A549 (cell line): ENCODE measurements around the gene C1orf115. TPM values are rescaled to one million over a fixed set of nuclear protein-coding genes. Genes with fewer than 3 reads are reported as not detected.
A peak's percentile ranks its signal among the peaks of the same experiment; 100 is the strongest.

Experiments
- ATAC-seq, 2 experiments: fragments of 200-7000 bp in 1 of 2; fragments of >200 bp in 1 of 2; cut with Nextera tagmentation in 1 of 2; cut with Tn5 transposase in 1 of 2; 3 replicates each; pipeline versions ENCODE4 v1.8.0 to v1.9.1; 2018 to 2020; ENCODE audit warnings: mild to moderate bottlenecking in 1 of 2, moderate library complexity in 1 of 2
- CTCF ChIA-PET: fragments of 300-600 bp; sonication (Branson Sonifier 250); formaldehyde crosslinking; extraction: SDS; loops from one replicate; lab custom pipeline; 2021; ENCODE audit warnings: antibody characterized with exemption, inconsistent platforms; lab: Yijun Ruan, JAX
- POLR2A ChIA-PET: fragments of 350-600 bp; formaldehyde crosslinking; extraction: SDS; loops from one replicate; lab custom pipeline; 2021; ENCODE audit warnings: antibody characterized with exemption, inconsistent platforms; lab: Yijun Ruan, JAX
- DNase-seq, 2 experiments: peaks; one replicate each; pipeline versions ENCODE4 v3.0.0 to v3.0.0-alpha.2; 2011 to 2016; ENCODE audit warnings: low read depth in 1 of 2, low spot score in 1 of 2
- FAIRE-seq: peaks from 2 replicates; lab custom pipeline; 2011; peaks lifted over from hg19 to GRCh38; lab: Jason Lieb, UNC
- H3K27ac ChIP-seq, 2 experiments: fragments of >200 bp; sonication (Bioruptor Twin); formaldehyde crosslinking; 3 replicates each; pipeline ENCODE4 v1.5.1; 2016 to 2017
- H3K4me1 ChIP-seq: fragments of >200 bp; sonication (Bioruptor Twin); formaldehyde crosslinking; 3 replicates; pipeline ENCODE4 v1.6.1; 2016
- H3K4me2 ChIP-seq: fragments of >200 bp; sonication (Bioruptor Twin); formaldehyde crosslinking; 3 replicates; pipeline ENCODE4 v1.6.1; 2016
- H3K4me3 ChIP-seq: fragments of >200 bp; sonication (Bioruptor Twin); formaldehyde crosslinking; 3 replicates; pipeline ENCODE4 v1.5.1; 2016
- H3K9me3 ChIP-seq: fragments of >200 bp; sonication (Bioruptor Twin); formaldehyde crosslinking; 3 replicates; pipeline ENCODE4 v1.6.1; 2016
- BCL3 ChIP-seq: fragments of >200 bp; sonication (Bioruptor Twin); formaldehyde crosslinking; IDR thresholded peaks from 3 replicates; pipeline ENCODE4 v1.6.1; 2016
- BHLHE40 ChIP-seq: IDR thresholded peaks from 2 replicates; pipeline ENCODE4 v1.6.1; 2012; ENCODE audit warnings: low read depth, low read length, inconsistent platforms
- CHD4 ChIP-seq: fragments of 200-600 bp; sonication (generic); IDR thresholded peaks from 2 replicates; pipeline ENCODE4 v1.6.1; 2016; ENCODE audit warnings: antibody characterized with exemption, mild to moderate bottlenecking, borderline replicate concordance
- FOSB ChIP-seq: fragments of 250-450 bp; sonication (Bioruptor Pico); IDR thresholded peaks from 2 replicates; pipeline ENCODE4 v1.5.0; 2020; ENCODE audit warnings: mild to moderate bottlenecking, moderate library complexity
- FOXS1 ChIP-seq: fragments of 250-450 bp; sonication (Bioruptor Pico); IDR thresholded peaks from 2 replicates; pipeline ENCODE4 v1.5.0; 2020; ENCODE audit warnings: mild to moderate bottlenecking, moderate library complexity
- GATA3 ChIP-seq: IDR thresholded peaks from 2 replicates; pipeline ENCODE4 v1.6.1; 2012; ENCODE audit warnings: borderline replicate concordance
- HMGXB4 ChIP-seq: fragments of 250-450 bp; sonication (Bioruptor Pico); IDR thresholded peaks from 2 replicates; pipeline ENCODE4 v1.5.0; 2021; ENCODE audit warnings: mild to moderate bottlenecking, moderate library complexity, borderline replicate concordance
- HOXB13 ChIP-seq: fragments of 250-450 bp; sonication (Bioruptor Pico); IDR thresholded peaks from 2 replicates; pipeline ENCODE4 v1.5.0; 2020; ENCODE audit warnings: low read depth, mild to moderate bottlenecking, moderate library complexity
- JUN ChIP-seq, 2 experiments: fragments of >200 bp; sonication (Bioruptor Twin); formaldehyde crosslinking; IDR thresholded peaks; 2 replicates in 1 of 2; 3 replicates in 1 of 2; pipeline ENCODE4 v1.6.1; 2016 to 2017
- JUNB ChIP-seq: fragments of >200 bp; sonication (Bioruptor Twin); formaldehyde crosslinking; IDR thresholded peaks from 2 replicates; pipeline ENCODE4 v1.6.1; 2016
- KDM1A ChIP-seq: fragments of 200-600 bp; sonication (generic); IDR thresholded peaks from 2 replicates; pipeline ENCODE4 v1.6.1; 2016; ENCODE audit warnings: low read depth, mild to moderate bottlenecking
- MAZ ChIP-seq: fragments of 150-350 bp; IDR thresholded peaks from 2 replicates; pipeline ENCODE4 v1.6.1; 2014; ENCODE audit warnings: antibody characterized with exemption, low read depth, low read length, borderline replicate concordance
- NFE2L2 ChIP-seq: fragments of 150-350 bp; conservative IDR thresholded peaks from 2 replicates; pipeline ENCODE4 v1.6.1; 2014; ENCODE audit warnings: low read length
- PHF8 ChIP-seq: fragments of 200-600 bp; sonication (generic); IDR thresholded peaks from 2 replicates; pipeline ENCODE4 v1.6.1; 2016; ENCODE audit warnings: low read depth, mild to moderate bottlenecking, antibody characterized with exemption, moderate library complexity, borderline replicate concordance
- POLR2A ChIP-seq: IDR thresholded peaks from 2 replicates; pipeline ENCODE4 v1.6.1; 2012; ENCODE audit warnings: mild to moderate bottlenecking, low read length
- RAD21 ChIP-seq, 2 experiments: fragments of >200 bp in 1 of 2; sonication (Bioruptor Twin) in 1 of 2; formaldehyde crosslinking in 1 of 2; IDR thresholded peaks in 1 of 2; conservative IDR thresholded peaks in 1 of 2; 2 replicates in 1 of 2; 3 replicates in 1 of 2; pipeline ENCODE4 v1.6.1; 2012 to 2018; ENCODE audit warnings: inconsistent platforms in 1 of 2
- RARB ChIP-seq: fragments of 250-450 bp; sonication (Bioruptor Pico); IDR thresholded peaks from 2 replicates; pipeline ENCODE4 v1.8.0; 2021; ENCODE audit warnings: mild to moderate bottlenecking, moderate library complexity
- SREBF2 ChIP-seq: fragments of 450-650 bp; IDR thresholded peaks from 2 replicates; pipeline ENCODE4 v1.6.1; 2014; ENCODE audit warnings: mild to moderate bottlenecking, moderate library complexity
- ZFP36 ChIP-seq: fragments of 450-650 bp; IDR thresholded peaks from 2 replicates; pipeline ENCODE4 v1.6.1; 2014; ENCODE audit warnings: borderline replicate concordance; ENCODE audit not compliant: partially characterized antibody
- WGBS: methylation state at CpG from one replicate; pipeline ENCODE4 v1.1.6; 2017; ENCODE audit errors: missing lambda C conversion rate; 5-methylcytosine and 5-hydroxymethylcytosine counted together
- polyA plus RNA-seq, 4 experiments: library from polyadenylated mRNA; depleted of rRNA in 3 of 4; stranded (reverse); fragments of >200 nt; fragmentation: RNase III in 1 of 4; extraction: RNeasy Plus Mini Kit Qiagen cat#74134 plus additional on column Dnase treatment in 1 of 4; gene quantifications; 2 replicates in 3 of 4; 3 replicates in 1 of 4; pipeline ENCODE4 v1.2.3, GENCODE V29; 2011 to 2017
- TF ChIP-seq, protein P1 (sequence below): fragments of 150-350 bp; IDR thresholded peaks from 2 replicates; pipeline ENCODE4 v1.6.1; 2014; ENCODE audit warnings: low read depth, mild to moderate bottlenecking, low read length
- TF ChIP-seq, protein P2 (sequence below): IDR thresholded peaks from 2 replicates; pipeline ENCODE4 v1.6.1; 2012; ENCODE audit warnings: low read depth, borderline replicate concordance
- TF ChIP-seq, protein P3 (sequence below): fragments of 200-600 bp; sonication (generic); IDR thresholded peaks from 2 replicates; pipeline ENCODE4 v1.6.1; 2016; ENCODE audit warnings: antibody characterized with exemption, mild to moderate bottlenecking, moderate library complexity

The C1orf115 gene
- polyA plus RNA-seq, 2 of the 4 experiments (the other 2 are of a cell fraction), result 6.4 to 7.5 TPM

GRCh38 chr1:220747437-220748088 lies 57.4 kb downstream of the C1orf115 start:
- WGBS, result 23% methylated on average over 18 of the region's 18 CpGs
- Histone ChIP-seq H3K9me3 (no peaks in the 10 kb centered on the region), H3K4me3 (peak overlapping the region; percentile 86), H3K4me1 (peaks cover 22% of the 10 kb centered on the region; the same call in 2 of the 3 replicates), H3K27ac (peak overlapping the region; percentile 88 to 92), H3K4me2 (peak overlapping the region; percentile 97)
- POLR2A ChIA-PET, result interaction anchor here (0.8 to 2.9 kb wide), 5 partner anchors 10 to 476 kb away, joined by 3 to 35 read pairs (median 3); partner anchors contain the start of gene RAB3GAP2
- FAIRE-seq, result no peak
- ATAC-seq, result peak; percentile 51 to 69; a peak in 5 of 6 replicates
- CTCF ChIA-PET, result interaction anchor here (0.9 to 7.6 kb wide), 9 partner anchors 8 to 560 kb away, joined by 3 to 48 read pairs (median 4); no protein-coding TSS in a partner anchor
- TF ChIP-seq MAZ, result no peak
- no peak for DNase-seq

DNA sequence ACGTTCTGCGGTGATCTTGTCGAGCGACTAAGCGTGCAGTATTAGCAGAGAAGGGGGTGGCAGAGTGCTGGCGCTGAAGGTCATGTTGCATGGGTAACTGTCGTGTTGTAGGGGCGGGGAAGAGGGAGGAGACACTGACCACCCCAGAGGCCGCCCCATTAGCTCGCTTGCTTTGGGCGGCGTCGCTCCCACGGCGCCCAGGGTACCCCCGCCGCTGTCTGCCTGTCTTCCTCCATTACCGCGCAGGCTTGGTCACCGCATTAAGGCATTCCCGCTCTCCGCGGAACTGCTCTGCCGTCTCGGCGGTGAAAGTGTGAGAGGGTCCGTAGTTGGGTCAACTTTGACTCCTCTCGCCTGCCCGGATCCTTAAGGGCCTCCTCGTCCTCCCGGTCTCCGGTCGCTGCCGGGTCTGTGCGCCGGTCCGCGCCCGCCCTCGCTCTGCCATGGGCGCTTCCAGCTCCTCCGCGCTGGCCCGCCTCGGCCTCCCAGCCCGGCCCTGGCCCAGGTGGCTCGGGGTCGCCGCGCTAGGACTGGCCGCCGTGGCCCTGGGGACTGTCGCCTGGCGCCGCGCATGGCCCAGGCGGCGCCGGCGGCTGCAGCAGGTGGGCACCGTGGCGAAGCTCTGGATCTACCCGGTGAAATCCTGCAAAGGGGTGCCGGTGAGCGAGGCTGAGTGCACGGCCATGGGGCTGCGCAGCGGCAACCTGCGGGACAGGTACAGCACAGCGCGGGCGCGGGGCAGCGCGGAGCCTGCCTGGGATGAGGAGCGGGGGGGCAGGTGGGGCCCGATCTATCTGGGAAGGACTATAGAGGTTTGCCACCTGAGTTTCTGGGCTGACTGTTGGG lies 58.1 kb downstream of the C1orf115 start, which contains the start of gene MTARC2:
Gene MTARC2, plus strand, starts transcription at position 234 of the 846 bp plus-strand sequence. Its CDS starts 210 bp downstream, at position 444.
- ChIA-PET CTCF (interaction anchor here (0.9 to 7.6 kb wide), 13 partner anchors 8 to 561 kb away, joined by 3 to 48 read pairs (median 4); no protein-coding TSS in a partner anchor), POLR2A (interaction anchor here (0.6 to 2.9 kb wide), 5 partner anchors 9 to 476 kb away, joined by 3 to 35 read pairs (median 4); partner anchors contain the start of gene RAB3GAP2)
- WGBS, result under 1% methylated on average over 23 of the region's 77 CpGs
- DNase-seq (peak; percentile 75 to 82), FAIRE-seq (no peak), ATAC-seq (peak; percentile 97 to 98)
- Histone ChIP-seq H3K9me3 (no peaks in the 10 kb centered on the region), H3K27ac (peak within 1 kb of the TSS; percentile 88 to 92), H3K4me2 (peak within 1 kb of the TSS; percentile 97), H3K4me3 (peak within 1 kb of the TSS; percentile 86), H3K4me1 (peaks cover 22% of the 10 kb centered on the region; the same call in 2 of the 3 replicates)
- TF ChIP-seq PHF8 (peak; percentile 52; the same call in 1 of the 2 replicates), FOXS1 (no peak), RAD21 (conservative IDR thresholded peaks at IDR 0.05 in 1 of 2, IDR thresholded peaks at IDR 0.05 in 1 of 2) (0 out of 5 replicates have a peak, but pooled peaks of 1 of the 2 experiments have one; percentile 12), GATA3 (no peak), RARB (no peak), JUN (IDR thresholded peaks at IDR 0.05) (peak in 1 of 2 experiments; percentile 75; a peak in 3 of 5 replicates), POLR2A (peak; percentile 95), BHLHE40 (no peak), HOXB13 (CRISPR knock-in tag) (no peak), ZFP36 (no peak), KDM1A (no peak), CHD4 (no peak), SREBF2 (no peak), NFE2L2 (no peak), JUNB (no peak), FOSB (CRISPR knock-in tag) (no peak), BCL3 (peak; percentile 67; the same call in 1 of the 3 replicates), HMGXB4 (no peak)
- TF ChIP-seq, protein P1, sequence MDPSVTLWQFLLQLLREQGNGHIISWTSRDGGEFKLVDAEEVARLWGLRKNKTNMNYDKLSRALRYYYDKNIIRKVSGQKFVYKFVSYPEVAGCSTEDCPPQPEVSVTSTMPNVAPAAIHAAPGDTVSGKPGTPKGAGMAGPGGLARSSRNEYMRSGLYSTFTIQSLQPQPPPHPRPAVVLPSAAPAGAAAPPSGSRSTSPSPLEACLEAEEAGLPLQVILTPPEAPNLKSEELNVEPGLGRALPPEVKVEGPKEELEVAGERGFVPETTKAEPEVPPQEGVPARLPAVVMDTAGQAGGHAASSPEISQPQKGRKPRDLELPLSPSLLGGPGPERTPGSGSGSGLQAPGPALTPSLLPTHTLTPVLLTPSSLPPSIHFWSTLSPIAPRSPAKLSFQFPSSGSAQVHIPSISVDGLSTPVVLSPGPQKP, result no peak
- TF ChIP-seq, protein P2, sequence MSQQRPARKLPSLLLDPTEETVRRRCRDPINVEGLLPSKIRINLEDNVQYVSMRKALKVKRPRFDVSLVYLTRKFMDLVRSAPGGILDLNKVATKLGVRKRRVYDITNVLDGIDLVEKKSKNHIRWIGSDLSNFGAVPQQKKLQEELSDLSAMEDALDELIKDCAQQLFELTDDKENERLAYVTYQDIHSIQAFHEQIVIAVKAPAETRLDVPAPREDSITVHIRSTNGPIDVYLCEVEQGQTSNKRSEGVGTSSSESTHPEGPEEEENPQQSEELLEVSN, result peak; percentile 63; the same call in 1 of the 2 replicates
- TF ChIP-seq, protein P3, sequence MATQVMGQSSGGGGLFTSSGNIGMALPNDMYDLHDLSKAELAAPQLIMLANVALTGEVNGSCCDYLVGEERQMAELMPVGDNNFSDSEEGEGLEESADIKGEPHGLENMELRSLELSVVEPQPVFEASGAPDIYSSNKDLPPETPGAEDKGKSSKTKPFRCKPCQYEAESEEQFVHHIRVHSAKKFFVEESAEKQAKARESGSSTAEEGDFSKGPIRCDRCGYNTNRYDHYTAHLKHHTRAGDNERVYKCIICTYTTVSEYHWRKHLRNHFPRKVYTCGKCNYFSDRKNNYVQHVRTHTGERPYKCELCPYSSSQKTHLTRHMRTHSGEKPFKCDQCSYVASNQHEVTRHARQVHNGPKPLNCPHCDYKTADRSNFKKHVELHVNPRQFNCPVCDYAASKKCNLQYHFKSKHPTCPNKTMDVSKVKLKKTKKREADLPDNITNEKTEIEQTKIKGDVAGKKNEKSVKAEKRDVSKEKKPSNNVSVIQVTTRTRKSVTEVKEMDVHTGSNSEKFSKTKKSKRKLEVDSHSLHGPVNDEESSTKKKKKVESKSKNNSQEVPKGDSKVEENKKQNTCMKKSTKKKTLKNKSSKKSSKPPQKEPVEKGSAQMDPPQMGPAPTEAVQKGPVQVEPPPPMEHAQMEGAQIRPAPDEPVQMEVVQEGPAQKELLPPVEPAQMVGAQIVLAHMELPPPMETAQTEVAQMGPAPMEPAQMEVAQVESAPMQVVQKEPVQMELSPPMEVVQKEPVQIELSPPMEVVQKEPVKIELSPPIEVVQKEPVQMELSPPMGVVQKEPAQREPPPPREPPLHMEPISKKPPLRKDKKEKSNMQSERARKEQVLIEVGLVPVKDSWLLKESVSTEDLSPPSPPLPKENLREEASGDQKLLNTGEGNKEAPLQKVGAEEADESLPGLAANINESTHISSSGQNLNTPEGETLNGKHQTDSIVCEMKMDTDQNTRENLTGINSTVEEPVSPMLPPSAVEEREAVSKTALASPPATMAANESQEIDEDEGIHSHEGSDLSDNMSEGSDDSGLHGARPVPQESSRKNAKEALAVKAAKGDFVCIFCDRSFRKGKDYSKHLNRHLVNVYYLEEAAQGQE, result no peak
